ENCODE measurements around the gene ALAS1. TPM values are rescaled to one million over a fixed set of nuclear protein-coding genes. Genes with fewer than 3 reads are reported as not detected.
A peak's percentile ranks its signal among the peaks of the same experiment; 100 is the strongest.

ALAS1 gene
- total RNA-seq, 1 experiment from 2014 or later = 53.1 TPM

GRCh38 chr3:52155912-52156311 lies 42.0 kb upstream of the ALAS1 start:
- no peak overlapping the region for H3K27ac Mint-ChIP-seq (ENCODE audit: unreplicated experiment)

DNA sequence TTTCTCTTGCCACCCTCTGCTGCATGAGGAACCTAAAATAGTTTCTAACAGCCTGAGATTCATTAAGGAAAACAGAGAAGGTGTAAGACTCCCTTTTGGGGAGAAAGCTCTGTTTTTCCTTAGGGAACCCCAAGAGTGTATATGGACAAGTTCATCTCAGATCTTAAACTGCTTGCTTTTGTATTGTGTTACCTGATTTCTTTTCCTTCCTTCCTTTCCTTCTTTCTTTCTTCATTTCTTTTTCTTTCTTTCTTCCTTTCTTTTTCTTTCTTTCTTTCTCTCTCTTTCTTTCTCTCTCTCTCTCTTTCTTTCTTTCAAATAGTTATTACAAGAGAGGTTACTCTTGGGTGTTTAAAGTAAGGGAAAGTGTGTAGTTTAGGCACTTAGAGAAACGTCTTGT lies 38.5 kb upstream of the ALAS1 start:
- Mint-ChIP-seq H3K4me3 (ENCODE audit: unreplicated experiment) (no peak overlapping the region), H3K27me3 (ENCODE audit: insufficient read depth, unreplicated experiment) (no peaks in the 10 kb centered on the region), H3K27ac (ENCODE audit: unreplicated experiment) (peak overlapping the region; percentile 12), H3K9me3 (ENCODE audit: unreplicated experiment) (no peaks in the 10 kb centered on the region), H3K4me1 (ENCODE audit: low read depth, unreplicated experiment) (no peaks in the 10 kb centered on the region), H3K36me3 (ENCODE audit: insufficient read depth, unreplicated experiment) (peaks cover 6% of the 10 kb centered on the region)
- intact Hi-C loops (cut with micrococcal nuclease; ENCODE audit: unreplicated experiment) = no loop called here
- TF ChIP-seq CTCF (IDR thresholded peaks at IDR 0.05; ENCODE audit: insufficient read depth in 1 of 2, low read depth in 1 of 2, low read length in 1 of 2, severe bottlenecking in 1 of 2, unreplicated experiment in 1 of 2) = no peak
- Histone ChIP-seq H3K9me3 (no peaks in the 10 kb centered on the region), H3K4me3 (ENCODE audit: low read depth, low read length) (no peak overlapping the region), H3K4me1 (peaks cover 11% of the 10 kb centered on the region), H3K36me3 (ENCODE audit: control insufficient read depth, insufficient read depth, low read length) (no peaks in the 10 kb centered on the region), H3K27me3 (replicated peaks; ENCODE audit: control insufficient read depth, insufficient read depth, low read length) (no peaks in the 10 kb centered on the region)
- ChIA-PET POLR2A (no interaction called here), CTCF (interaction anchor here (0.7 kb wide), 2 partner anchors 50 to 113 kb away, joined by 3 to 5 read pairs; no protein-coding TSS in a partner anchor)
- BruUV-seq (replicated peaks) = no TSS peak
- DNase-seq = no peak

More at GRCh38 chr3:52155912-52156311, 42.0 kb upstream of the ALAS1 start:
- H3K36me3 Mint-ChIP-seq (ENCODE audit: insufficient read depth, unreplicated experiment) = peaks cover 6% of the 10 kb centered on the region
- no TSS peak for BruUV-seq (replicated peaks)
- no peak for DNase-seq
- peak overlapping the region; percentile 95 for H3K4me3 Mint-ChIP-seq (ENCODE audit: unreplicated experiment)
- no peaks in the 10 kb centered on the region for H3K4me1 Mint-ChIP-seq (ENCODE audit: low read depth, unreplicated experiment)
- H3K9me3 ChIP-seq = no peaks in the 10 kb centered on the region
- ChIA-PET POLR2A (no interaction called here), CTCF (interaction anchor here (0.6 kb wide), 1 partner anchor 36 kb away, joined by 3 read pairs; no protein-coding TSS in a partner anchor)
- intact Hi-C loops (cut with micrococcal nuclease; ENCODE audit: unreplicated experiment) = loop anchor here (2.0 kb wide), 1 partner anchor 99 kb away; the partner anchor contains the start of gene DUSP7
- no peaks in the 10 kb centered on the region for H3K27me3 Mint-ChIP-seq (ENCODE audit: insufficient read depth, unreplicated experiment)
- no peaks in the 10 kb centered on the region for H3K27me3 ChIP-seq (replicated peaks; ENCODE audit: control insufficient read depth, insufficient read depth, low read length)
- H3K9me3 Mint-ChIP-seq (ENCODE audit: unreplicated experiment) = no peaks in the 10 kb centered on the region
- peaks cover 11% of the 10 kb centered on the region for H3K4me1 ChIP-seq
- no peak for TF ChIP-seq CTCF (IDR thresholded peaks at IDR 0.05; ENCODE audit: insufficient read depth in 1 of 2, low read depth in 1 of 2, low read length in 1 of 2, severe bottlenecking in 1 of 2, unreplicated experiment in 1 of 2)
- no peak overlapping the region for H3K4me3 ChIP-seq (ENCODE audit: low read depth, low read length)
- no peaks in the 10 kb centered on the region; the same call in 1 of the 2 replicates for H3K36me3 ChIP-seq (ENCODE audit: control insufficient read depth, insufficient read depth, low read length)

DNA sequence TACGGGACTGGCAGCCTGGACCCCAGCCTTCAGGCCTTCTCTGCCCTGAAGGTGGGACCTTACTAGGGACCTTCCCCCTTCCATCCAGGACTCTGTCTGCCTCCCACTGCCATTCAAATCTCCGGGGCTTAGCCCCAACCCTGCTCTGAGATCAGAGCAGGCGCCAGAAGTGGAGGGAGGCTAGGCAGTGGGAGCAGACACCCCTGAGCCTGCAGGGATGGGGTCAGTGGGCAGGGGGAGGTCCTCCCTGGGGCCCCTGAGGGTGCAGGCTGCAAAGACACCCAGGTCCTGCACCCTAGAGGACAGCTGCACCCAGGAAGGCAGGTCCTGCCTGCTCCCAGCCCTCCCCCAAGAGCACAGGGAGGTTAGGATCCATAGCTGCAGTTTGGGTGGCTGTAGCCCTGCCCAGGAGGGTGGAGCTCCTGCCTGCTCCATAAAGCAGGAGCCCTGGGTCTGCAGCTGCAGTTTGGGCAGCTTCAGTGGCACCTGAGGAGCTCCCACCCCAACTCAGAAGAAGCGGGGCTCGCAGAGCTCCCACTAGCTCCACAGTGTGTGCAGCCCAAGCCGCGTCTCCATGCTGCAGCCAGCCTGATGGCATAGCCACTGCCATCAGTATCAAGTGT lies 35.6 kb upstream of the ALAS1 start:
- Histone ChIP-seq H3K4me3 (ENCODE audit: low read depth, low read length) (no peak overlapping the region), H3K9me3 (no peaks in the 10 kb centered on the region), H3K4me1 (no peaks in the 10 kb centered on the region), H3K27me3 (replicated peaks; ENCODE audit: control insufficient read depth, insufficient read depth, low read length) (no peaks in the 10 kb centered on the region), H3K36me3 (ENCODE audit: control insufficient read depth, insufficient read depth, low read length) (no peaks in the 10 kb centered on the region)
- intact Hi-C loops (cut with micrococcal nuclease; ENCODE audit: unreplicated experiment) = no loop called here
- no peak for DNase-seq
- no peaks in the 10 kb centered on the region for H3K4me1 Mint-ChIP-seq (ENCODE audit: low read depth, unreplicated experiment)
- ChIA-PET POLR2A (no interaction called here), CTCF (no interaction called here)
- H3K9me3 Mint-ChIP-seq (ENCODE audit: unreplicated experiment) = no peaks in the 10 kb centered on the region
- H3K36me3 Mint-ChIP-seq (ENCODE audit: insufficient read depth, unreplicated experiment) = no peaks in the 10 kb centered on the region
- BruUV-seq (replicated peaks) = no TSS peak
- no peak overlapping the region for H3K27ac Mint-ChIP-seq (ENCODE audit: unreplicated experiment)
- no peaks in the 10 kb centered on the region for H3K27me3 Mint-ChIP-seq (ENCODE audit: insufficient read depth, unreplicated experiment)
- no peak for TF ChIP-seq CTCF (IDR thresholded peaks at IDR 0.05; ENCODE audit: insufficient read depth in 1 of 2, low read depth in 1 of 2, low read length in 1 of 2, severe bottlenecking in 1 of 2, unreplicated experiment in 1 of 2)
- H3K4me3 Mint-ChIP-seq (ENCODE audit: unreplicated experiment) = no peak overlapping the region

Measured in Caco-2 (cell line).